ENCODE measurements around the gene IRF4.

The IRF4 gene

DNA sequence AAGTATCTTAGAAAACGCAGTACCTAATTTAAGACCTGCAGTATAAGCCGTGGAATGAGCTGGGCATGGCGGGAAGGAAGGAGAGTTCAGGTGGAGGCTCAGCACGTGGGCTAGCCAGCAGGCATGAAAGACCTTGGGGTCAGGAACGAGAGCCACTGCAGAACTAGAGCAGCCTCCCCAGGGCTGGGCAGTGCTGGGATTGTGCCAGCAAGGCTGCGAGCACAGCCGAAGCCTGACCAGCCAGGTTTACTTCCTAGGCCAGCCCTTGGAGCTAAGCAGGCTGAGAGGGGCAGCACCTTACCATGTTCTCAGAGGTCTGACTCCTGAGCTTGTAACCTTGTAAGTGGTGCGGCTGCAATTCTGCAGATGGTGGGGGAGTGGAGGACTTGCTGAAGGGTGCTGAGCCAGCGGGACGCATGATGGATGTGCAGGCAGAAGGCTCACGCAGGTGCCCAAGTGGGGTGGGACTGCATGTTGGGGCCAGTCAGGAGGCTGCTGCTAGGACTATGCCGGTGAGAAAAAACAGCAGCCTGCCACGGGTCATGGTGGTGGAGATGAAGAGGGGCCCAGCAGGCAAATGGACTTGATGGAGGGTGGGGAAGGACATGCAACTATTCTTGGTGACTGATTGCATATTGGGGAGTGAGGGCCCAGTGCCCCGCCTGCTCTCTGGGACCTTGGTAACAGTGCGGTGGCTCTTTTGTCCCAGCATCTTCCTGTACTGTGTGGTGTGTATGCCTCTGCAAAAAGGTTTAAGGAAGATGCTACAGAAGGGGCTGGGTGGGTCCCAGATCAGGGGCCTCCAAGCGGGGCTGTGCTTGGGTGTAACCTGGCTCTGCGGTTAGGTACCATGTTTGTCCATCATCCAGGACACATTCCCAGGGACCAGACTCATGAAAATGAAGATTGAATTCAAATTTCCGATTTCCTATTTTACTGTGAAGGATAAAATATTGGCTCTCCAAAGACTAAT, 37.6 kb upstream of the IRF4 start:
- DNase-seq (ENCODE audit: low spot score): no peak

DNA sequence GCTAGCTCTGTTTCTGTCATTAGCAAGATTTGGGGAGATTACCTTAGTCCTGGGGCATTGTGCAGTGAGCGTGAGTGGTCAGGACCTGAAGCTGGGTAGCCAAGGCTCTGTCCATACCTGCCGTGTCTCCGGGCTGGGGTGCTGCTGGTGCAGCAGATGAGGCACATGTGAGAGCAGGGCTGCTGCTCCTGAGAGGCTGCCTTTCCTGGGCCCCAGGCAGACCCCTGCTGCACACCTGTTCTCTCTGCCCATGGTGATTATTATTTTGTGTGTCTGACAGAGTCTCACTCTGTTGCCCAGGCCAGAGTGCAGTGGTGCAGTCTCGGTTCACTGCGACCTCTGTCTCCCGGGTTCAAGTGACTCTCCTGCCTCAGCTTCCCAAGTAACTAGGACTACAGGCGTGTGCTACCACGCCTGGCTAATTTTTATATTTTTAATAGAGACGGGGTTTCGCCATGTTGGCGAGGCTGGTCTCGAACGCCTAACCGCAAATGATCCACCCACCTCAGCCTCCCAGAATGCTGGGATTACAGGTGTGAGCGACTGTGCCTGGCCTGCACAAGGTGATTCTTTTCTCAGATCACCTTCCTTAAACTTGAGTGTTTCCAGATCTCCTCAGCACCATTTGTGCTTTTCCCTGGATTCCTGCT, 36.8 kb upstream of the IRF4 start:
- DNase-seq (ENCODE audit: low spot score): no peak

DNA sequence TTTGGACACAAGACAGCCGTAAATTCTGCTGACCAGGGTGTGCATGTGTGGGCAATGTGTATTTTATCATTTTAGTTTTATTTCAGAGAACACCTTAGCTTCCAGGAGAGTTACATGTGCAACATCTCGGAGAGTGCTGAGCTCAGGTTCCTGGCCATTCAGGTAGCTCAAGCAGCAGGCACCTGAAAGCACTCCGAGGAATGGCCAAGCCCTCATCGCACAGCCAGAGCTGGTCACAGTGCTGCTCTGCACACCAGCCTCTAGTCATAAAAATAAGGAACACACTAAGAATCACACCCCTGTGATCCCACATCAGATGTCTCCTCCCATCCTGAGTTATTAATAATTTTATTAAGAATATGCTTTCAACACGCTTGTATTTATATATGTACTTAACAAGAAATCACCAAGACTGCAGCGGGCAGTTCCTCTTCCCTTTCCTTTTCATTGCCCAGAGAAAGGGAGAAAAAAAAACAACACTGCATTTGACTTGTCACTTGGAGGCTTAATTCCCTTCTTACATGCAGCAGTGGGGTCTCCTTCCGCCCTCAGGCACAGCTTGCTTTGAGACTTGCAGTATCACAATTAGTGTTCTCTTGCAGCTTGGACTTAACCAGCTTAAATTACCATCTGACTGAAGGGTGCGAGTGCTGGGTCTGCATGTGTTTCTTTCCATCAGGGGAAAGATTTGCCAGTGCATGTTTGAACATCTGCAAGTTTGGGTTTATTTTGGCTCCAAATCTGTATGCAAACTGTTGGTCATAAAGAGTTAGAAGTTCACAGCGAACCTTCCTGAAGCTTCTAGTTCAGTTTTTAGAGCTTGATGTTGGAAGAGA, 36.0 kb upstream of the IRF4 start:
- DNase-seq (ENCODE audit: low spot score): no peak

DNA sequence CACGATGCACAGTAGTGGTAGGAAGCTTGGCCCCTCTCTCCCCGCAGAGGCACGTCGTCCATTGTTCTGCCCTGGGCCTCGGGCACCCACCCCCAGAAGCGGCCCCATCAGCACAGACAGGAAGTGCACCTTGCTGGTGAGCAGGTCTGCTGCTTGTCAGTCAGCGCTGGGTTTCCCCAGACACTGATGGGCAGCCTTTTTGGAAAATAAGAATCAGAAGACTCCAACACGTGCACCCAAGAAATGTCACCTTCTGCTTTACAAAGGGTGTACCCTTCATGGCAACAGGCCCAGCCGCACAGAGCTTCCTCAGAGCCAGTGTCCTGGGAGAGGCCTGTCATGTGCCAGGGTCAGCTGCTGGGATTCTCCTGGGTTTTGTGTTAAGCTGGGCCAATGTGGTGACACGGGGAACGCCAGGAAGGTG, 34.7 kb upstream of the IRF4 start:
- no peak for DNase-seq (ENCODE audit: low spot score)

DNA sequence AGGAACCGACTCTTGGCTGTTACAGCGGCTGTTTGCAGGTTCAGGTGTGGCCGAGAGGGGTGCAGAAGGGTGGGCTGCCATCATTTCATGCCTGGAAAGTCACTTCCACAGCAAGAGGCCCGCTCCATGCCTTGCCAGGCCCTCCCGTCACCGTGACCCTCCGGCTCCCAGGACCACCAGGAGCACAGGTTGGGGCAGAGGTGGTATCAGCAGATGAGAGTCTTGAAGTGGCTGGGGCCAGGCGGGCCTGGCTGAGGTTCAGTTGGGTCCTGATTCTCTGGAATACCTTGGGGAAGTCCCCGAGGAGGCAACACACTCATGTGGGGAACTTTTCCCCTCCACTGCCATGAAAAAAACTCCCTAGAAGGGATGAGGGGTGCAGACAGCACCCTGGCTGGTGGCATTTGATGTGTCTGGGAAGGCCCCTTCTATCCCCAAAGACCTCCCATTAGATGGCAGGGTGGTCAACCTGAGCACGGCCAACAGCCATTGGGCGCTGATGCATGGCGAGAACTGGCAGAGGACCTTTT, 34.2 kb upstream of the IRF4 start:
- no peak for DNase-seq (ENCODE audit: low spot score)

DNA sequence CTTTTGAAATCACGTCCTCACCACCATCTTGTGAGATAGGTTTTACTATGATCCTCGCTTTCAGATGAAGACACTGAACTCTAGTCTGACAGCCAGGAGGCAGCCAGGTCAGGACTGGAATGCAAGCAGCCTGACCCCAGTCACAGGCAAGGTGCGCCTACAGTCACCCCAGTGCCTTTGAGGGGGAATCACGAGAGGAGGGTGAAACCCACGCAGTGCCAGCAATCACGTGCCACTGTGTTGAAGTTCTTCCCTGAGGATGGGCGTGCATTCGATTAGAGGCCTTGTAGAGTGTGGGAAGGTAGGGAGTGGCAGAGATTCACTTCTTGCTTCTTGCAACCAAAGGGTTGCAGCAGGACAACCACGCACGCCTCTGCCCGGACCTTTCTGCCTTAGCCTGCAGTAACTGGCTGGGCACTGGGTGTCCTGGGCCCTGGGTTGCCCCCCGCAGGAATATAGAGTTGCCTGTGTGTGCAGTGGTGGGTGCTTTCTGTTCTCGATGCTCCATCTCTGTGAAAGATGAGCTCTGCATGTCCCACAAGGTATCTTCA, 33.7 kb upstream of the IRF4 start:
- no peak for DNase-seq (ENCODE audit: low spot score)

DNA sequence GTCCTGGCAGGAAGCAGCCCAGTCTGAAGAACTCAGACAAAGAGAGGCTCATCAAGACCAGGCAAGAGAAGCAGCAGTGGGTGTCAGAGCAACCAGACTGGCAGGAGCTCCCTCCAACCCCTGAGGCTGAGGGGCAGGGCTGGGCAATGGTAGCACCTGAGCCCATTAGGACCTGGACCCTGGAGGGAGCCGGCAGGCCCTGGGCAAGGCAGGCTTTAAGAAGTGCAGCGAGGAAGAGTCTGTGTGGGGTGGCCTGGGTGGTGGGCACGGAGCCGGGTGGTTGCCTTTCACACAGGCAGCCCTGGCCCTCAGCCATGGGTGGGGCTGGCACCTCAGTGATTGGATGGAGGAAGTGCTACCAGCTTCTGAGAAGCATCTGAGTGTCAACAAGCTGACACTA, 33.1 kb upstream of the IRF4 start:
- DNase-seq (ENCODE audit: low spot score): no peak

DNA sequence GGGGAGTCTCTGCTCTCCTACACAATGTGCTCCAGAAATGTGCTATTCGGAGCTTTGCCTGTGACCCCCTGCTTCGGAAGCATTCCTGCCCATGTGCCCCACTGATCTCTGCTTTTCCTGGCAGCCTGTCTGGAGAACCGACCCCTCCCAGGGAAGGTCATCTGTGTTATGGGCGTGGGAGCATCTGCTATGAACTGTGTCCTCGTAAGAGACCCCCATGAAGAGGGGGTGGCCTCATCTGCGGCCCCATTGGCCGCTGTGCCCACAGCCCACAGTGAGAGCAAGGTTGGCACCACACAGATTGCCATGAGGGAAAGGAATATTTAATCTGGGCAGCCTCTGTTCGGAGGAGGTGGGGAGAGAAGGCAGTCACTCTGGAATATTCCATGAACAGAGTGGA, 32.7 kb upstream of the IRF4 start:
- no peak for DNase-seq (ENCODE audit: low spot score)

DNA sequence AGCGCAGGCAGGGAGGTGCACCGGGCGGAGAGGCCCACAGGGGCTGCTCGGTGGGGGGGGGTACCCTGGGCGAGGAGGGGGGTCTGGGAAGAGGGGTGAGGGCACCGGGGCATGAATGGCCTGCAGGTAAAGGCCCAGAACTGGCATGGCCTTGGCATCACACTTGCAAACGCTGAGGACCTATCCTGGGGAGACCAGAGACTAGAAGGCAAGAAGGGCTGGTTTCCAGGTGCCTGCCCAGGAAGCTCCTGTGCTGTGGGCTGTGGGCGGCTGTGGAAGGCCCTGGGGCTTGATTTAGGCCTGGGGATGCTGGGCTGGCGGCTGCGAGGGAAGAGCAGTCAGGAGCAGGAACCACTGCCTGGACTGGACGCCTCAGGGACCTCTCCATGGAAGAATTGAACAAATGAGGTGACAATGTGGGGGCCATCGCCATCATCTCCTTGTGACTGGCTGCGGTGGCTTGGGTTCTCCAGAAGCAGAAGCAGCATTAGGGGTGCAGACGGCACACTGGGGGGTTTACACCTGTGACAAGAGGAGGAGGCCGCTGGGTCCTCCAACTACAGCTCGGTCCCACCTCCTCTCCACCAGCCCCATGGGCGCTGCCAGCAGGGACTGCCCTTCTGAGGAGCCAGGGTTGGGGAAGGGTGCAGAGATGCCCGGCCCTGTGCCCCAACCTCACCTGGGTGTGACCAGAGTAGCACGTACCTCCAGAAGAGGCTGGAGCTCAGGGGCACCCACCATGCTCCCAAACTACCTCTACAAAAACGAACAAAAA, 32.1 kb upstream of the IRF4 start:
- no peak for DNase-seq (ENCODE audit: low spot score)

DNA sequence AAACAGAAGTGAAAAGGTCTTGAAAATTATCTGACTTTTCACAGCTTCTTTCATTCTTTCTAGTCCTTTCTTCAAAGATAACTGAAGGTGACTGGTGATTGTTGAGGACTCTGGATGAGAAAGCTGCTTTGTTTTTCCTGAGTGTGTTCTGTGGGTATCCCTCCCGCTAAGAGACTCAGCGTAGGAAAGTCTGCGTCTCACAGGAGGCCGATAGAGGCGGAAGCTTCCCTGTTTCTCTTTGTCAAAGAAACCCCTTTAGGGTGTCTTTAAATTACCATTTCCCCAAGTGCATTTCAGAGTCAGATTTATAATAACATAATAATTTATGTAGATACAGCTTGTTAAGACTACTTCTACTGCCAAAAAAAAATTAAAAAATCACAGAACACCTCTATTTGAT, 31.2 kb upstream of the IRF4 start:
- no peak for DNase-seq (ENCODE audit: low spot score)

DNA sequence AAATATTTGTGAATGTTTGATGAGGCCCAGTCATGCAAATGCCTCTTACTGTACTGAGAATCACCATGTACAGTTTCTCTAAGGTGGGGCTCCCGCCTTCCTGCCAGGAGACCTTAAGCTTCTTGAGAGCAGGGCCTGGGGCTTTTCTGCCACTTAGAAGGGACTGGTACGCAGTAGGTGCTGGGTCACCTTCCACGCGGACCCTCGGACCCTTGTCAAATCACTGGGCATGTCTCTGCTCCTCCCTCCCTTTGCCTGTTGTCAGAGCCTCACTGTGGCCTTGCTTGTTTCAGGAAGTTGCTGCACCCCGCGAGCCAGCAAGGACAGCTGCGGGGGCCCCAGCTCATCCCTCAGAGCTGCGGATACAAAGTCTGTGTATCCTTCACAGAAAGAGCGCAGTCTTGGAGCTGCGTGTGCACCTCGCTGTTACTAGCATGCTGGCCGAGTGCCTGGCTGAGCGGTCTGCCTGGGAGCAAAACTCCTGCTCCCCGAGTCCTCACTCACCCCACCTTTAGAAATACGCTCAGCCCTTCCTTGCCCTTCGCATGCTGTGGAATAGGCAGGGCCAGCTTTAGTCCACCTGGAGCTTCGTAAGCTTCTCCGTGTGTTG, 30.7 kb upstream of the IRF4 start:
- DNase-seq (ENCODE audit: low spot score): no peak

DNA sequence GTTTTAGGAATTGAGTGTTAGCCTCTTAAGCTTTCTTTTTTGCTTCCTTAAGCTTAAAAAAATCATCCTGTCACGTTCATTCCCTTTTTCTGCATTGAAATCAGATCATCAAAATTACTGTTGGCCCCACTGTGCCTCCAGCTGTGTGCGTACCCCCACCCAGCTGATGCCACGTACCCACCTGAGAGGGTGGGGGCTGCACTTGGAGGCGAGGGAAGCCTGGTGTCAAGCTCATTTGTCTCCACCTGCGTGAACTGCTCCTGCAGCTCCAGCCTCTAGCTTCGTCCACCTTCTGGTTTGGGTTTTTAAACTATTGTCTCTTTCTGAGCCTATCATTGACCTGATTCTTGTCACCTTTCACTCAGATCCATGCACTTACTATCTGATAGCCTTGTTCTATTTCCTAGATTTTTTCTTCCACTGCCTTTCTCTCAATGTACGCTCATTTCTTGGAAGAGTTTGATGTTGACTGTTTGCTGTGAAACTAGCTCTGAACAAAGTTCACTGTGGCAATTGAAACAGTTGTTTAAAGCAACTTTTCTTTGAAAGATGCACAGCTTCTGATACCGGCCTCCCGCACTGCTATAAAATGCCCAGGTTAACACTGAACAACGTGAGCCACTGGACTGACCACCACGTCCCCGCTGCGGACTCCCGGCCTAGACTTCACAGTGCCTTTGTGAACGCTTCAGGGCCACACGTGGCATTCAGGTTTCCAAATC, 30.0 kb upstream of the IRF4 start:
- DNase-seq (ENCODE audit: low spot score): no peak

DNA sequence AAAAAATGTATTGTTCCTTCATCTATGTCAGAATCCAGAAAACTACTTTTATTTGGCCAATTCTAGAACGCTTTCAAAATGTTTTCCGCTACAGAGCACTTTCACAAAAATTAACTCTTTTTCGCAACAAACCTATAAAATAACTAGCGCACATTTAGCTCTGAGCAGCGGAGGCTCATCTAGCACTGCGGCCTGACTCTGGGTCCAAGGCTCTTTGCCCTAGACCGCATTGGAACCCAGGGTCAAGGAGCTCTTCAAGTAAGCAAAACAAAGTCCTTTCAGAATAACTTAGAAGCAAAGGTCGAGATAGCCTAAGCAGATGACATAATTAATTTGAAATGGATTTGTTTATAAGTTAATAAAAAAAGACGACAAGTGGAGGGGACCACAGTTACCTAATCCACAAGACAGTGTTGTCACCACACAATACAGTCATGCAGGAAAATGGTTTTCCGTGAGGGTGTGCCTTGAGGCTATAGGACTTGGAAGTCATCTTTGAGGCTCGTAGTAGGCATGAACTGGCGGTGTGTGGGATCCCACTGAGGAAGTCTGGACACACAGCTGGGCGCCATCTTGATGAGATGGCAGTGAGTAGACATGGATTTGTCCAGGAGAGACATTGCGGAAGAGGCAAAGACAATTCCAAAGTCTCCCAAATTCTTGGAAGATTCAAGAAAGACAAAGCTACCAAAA, 29.2 kb upstream of the IRF4 start:
- no peak for DNase-seq (ENCODE audit: low spot score)

DNA sequence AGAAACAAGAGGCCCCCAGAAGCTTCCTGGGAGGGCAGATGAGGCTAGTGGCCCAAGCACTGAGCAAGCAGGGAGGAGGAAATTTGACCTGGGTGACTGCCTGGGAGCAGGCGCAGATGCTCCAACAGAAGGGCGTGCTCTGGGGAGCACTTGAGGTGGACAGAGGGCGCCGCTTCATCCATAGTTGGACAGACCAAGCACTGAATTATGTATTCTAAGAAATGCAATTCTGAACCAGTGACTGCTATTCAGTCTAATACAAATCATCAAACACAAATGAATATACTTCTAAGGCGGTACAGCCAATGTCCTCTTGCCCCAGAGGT, 28.7 kb upstream of the IRF4 start:
- no peak for DNase-seq (ENCODE audit: low spot score)

DNA sequence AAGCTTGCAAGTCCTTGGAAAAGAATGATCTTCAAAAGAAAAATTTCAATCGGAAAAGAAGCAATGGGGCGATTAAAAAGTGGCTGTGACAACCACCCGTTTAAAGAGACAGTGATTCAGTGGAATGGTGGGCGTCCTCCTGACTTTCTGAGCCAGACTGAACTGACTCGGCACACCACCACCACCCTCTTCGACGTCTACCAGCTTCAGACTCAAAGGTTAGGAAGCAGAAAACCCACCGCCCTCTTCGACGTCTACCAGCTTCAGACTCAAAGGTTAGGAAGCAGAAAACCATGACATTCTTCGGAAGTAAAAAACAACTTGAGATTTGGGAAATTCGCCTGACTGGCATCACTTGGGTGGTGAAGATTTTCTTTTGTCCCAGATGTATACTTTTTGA, 28.3 kb upstream of the IRF4 start:
- DNase-seq (ENCODE audit: low spot score): no peak

DNA sequence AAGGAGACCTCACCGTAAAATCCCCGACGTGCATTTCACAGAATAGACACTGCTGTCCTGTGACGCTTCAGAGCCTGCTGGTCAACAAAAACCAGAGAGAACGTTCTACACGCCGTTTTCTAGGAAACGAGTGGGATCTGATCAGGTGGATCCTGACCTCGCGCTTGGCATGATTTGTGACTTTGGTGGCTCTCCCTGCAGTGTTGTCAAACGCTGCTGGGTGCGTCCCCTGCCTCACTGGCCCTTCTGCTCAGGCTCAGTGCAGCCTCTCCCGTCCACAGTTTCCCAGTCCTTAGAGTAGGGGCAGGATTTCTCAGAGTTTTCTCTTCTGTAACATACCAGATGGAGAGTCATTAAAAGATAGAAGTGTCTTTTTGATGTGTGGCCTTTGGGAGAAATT, 27.6 kb upstream of the IRF4 start:
- no peak for DNase-seq (ENCODE audit: low spot score)

DNA sequence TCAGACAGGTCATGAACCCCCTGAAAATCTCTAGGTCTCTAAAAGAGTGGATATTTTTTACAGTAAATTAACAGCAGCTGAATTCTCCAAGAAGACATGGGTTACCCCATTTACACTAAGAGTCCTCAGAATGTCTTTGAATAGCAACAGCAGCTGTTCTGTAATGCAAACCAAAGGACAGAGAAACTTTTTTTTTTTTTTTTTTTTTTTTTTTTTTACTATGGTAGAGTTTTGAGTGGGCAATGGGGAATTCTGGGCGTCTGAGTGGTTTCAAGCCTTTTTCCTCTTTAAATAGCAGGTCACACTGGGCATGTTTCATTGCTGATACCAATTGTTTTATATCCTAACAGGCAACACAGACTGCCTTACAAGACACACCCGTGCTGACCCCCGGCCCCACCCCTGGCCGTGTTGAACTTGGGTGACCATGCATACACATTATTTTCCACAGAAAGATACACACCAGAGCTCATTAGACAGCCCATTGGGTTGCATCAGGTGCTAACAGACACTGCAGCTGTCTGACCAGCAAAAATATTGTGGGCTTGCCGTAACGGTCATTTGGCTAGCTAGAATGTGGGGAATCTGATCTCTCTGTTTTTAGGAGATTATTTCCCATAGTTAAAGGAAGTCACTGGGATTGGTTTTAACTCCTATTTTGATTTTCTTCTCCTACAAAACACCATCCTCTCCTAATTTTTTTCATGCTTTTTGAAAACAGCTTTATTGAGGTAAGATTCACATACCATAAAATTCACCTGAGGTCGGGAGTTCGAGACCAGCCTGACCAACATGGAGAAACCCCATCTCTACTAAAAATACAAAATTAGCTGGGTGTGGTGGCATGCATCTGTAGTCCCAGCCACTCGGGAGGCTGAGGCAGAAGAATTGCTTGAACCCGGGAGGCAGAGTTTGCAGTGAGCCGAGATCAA, 26.7 kb upstream of the IRF4 start:
- no peak for DNase-seq (ENCODE audit: low spot score)

DNA sequence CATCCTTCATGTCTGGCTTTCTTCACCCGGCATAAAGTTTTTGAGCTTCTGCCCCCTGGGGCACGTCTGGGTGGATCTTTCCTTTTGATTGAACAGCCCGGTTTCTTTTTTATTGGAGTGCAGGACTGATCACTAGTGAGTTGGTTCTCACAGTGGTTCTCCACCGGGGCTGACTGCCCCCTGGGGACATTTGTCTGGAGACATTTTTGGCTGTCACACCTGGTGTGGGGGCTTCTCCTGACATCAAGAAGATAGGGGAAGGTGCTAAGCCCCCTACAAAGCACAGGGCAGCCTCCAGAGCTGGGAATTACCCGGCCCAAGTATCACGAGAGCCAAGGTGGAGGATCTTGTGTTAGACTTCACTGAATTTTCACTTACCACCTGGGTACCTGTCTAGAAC, 25.7 kb upstream of the IRF4 start:
- no peak for DNase-seq (ENCODE audit: low spot score)

All from hematopoietic multipotent progenitor cell treated with erythropoietin and hydrocortisone succinate and interleukin-3 and kit ligand, for 17 days (in vitro differentiated cells).